OCI-LY1 (cell line): Measurements from ENCODE around the gene FRMD4A.

Source experiments
- H2AFZ ChIP-seq: fragments of 200-600 bp; sonication (generic), shearing (Covaris generic); 2 replicates; pipeline ENCODE4 v1.6.0; 2014; ENCODE audit warnings: antibody characterized with exemption, mild to moderate bottlenecking, low read length
- H3F3A ChIP-seq: fragments of 200-600 bp; sonication (generic), shearing (Covaris generic); 2 replicates; pipeline ENCODE4 v1.6.0; 2014; ENCODE audit warnings: mild to moderate bottlenecking, antibody characterized with exemption, low read length, moderate library complexity; ENCODE audit not compliant: insufficient read depth
- H3K27ac ChIP-seq: fragments of 200-600 bp; sonication (generic); 2 replicates; pipeline ENCODE4 v1.5.1; 2014; ENCODE audit warnings: low read length, mixed run types, mild to moderate bottlenecking, low read depth; ENCODE audit not compliant: poor library complexity, severe bottlenecking
- H3K27me3 ChIP-seq: fragments of 200-600 bp; sonication (generic); 2 replicates; pipeline ENCODE4 v1.6.0; 2014; ENCODE audit warnings: antibody characterized with exemption, mild to moderate bottlenecking, low read length, moderate library complexity; ENCODE audit not compliant: insufficient read depth
- H3K36me3 ChIP-seq: fragments of 200-600 bp; sonication (generic); 2 replicates; pipeline ENCODE4 v1.6.1; 2014; ENCODE audit warnings: mild to moderate bottlenecking, antibody characterized with exemption, low read length, moderate library complexity, mixed read lengths; ENCODE audit not compliant: insufficient read depth
- H3K4me1 ChIP-seq: fragments of 200-600 bp; sonication (generic); 2 replicates; pipeline ENCODE4 v1.5.1; 2014; ENCODE audit warnings: mild to moderate bottlenecking, low read length, moderate library complexity; ENCODE audit not compliant: insufficient read depth, severe bottlenecking
- H3K4me2 ChIP-seq: fragments of 200-600 bp; sonication (generic), shearing (Covaris generic); 2 replicates; pipeline ENCODE4 v1.6.1; 2014; ENCODE audit warnings: low read length
- H3K4me3 ChIP-seq: fragments of 200-600 bp; sonication (generic); 2 replicates; pipeline ENCODE4 v1.5.1; 2014; ENCODE audit warnings: low read length, low read depth, mild to moderate bottlenecking, mixed read lengths; ENCODE audit not compliant: poor library complexity, severe bottlenecking
- H3K79me2 ChIP-seq: fragments of 200-600 bp; shearing (Covaris generic); 2 replicates; pipeline ENCODE4 v1.6.1; 2016; ENCODE audit warnings: mixed run types, low read length, mixed read lengths; ENCODE audit not compliant: insufficient read depth
- H3K9ac ChIP-seq: fragments of 200-600 bp; sonication (generic), shearing (Covaris generic); 2 replicates; pipeline ENCODE4 v1.6.1; 2014; ENCODE audit warnings: mild to moderate bottlenecking, low read length, mixed read lengths
- H3K9me2 ChIP-seq: fragments of 200-600 bp; sonication (generic), shearing (Covaris generic); 2 replicates; pipeline ENCODE4 v1.6.1; 2014; ENCODE audit warnings: low read depth, mild to moderate bottlenecking, low read length, mixed read lengths
- H3K9me3 ChIP-seq: fragments of 200-600 bp; shearing (Covaris generic); 2 replicates; pipeline ENCODE4 v1.6.1; 2014; ENCODE audit warnings: low read length, mixed read lengths
- H4K20me1 ChIP-seq: fragments of 200-600 bp; sonication (generic), shearing (Covaris generic); 2 replicates; pipeline ENCODE4 v1.6.0; 2016; ENCODE audit warnings: mild to moderate bottlenecking, low read length; ENCODE audit not compliant: insufficient read depth
- EZH2 ChIP-seq: fragments of 200-600 bp; sonication (generic), shearing (Covaris generic); IDR thresholded peaks from 2 replicates; pipeline ENCODE4 v1.8.0; 2017; ENCODE audit warnings: borderline replicate concordance, mixed run types, mild to moderate bottlenecking, antibody characterized with exemption, low read length, moderate library complexity, mixed read lengths
- TF ChIP-seq, protein P1 (sequence below): fragments of 200-600 bp; sonication (generic), shearing (Covaris generic); IDR thresholded peaks from 2 replicates; pipeline ENCODE4 v1.5.1; 2017; ENCODE audit warnings: mild to moderate bottlenecking, antibody characterized with exemption, low read length, moderate library complexity, mixed read lengths

Gene FRMD4A

DNA sequence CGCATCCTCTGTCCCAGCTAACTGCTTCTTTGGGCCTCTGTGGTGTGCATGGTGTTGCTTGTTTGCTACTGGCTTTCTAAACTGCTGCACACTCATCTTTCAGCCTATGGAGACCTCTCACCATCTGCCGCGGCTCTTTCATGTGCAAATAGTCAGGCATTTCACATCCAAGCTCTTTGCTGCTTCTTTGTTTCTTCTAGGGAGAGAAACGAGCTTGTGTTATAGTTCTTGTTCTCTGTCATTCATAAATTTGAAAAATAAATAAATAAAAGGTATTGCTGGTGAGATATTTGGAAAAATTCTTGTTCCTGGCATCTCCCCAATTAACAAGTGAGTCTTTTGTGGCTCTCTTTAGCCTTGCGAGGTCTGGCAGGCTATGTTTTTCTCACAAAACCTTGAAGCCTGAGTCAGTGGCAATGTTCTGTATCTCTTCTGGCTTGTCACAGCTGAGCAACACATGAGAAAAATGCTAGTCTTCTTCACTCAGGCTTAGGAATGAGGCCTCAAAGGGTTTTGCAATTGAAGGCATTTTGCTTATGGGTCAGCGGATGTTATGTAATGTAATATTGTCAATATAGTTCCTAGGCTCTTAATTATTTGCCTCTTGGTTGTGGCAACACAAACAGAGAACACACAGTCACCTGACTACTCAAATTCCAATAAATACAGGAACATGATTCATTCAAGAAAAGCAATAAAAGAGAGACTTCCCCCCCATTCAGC is 274.0 kb downstream of the FRMD4A start:
- H3K9me2 ChIP-seq, result no peaks in the 10 kb centered on the region
- no peaks in the 10 kb centered on the region for H4K20me1 ChIP-seq
- H3K4me2 ChIP-seq, result no peak overlapping the region
- no peak overlapping the region for H3K27ac ChIP-seq
- H3K9ac ChIP-seq, result no peak overlapping the region
- H3K4me3 ChIP-seq, result no peak overlapping the region
- TF ChIP-seq, protein P1, sequence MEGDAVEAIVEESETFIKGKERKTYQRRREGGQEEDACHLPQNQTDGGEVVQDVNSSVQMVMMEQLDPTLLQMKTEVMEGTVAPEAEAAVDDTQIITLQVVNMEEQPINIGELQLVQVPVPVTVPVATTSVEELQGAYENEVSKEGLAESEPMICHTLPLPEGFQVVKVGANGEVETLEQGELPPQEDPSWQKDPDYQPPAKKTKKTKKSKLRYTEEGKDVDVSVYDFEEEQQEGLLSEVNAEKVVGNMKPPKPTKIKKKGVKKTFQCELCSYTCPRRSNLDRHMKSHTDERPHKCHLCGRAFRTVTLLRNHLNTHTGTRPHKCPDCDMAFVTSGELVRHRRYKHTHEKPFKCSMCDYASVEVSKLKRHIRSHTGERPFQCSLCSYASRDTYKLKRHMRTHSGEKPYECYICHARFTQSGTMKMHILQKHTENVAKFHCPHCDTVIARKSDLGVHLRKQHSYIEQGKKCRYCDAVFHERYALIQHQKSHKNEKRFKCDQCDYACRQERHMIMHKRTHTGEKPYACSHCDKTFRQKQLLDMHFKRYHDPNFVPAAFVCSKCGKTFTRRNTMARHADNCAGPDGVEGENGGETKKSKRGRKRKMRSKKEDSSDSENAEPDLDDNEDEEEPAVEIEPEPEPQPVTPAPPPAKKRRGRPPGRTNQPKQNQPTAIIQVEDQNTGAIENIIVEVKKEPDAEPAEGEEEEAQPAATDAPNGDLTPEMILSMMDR, result no peak
- TF ChIP-seq EZH2, result no peak
- no peaks in the 10 kb centered on the region for H3K36me3 ChIP-seq
- no peaks in the 10 kb centered on the region for H3F3A ChIP-seq
- H2AFZ ChIP-seq, result no peak overlapping the region
- H3K9me3 ChIP-seq, result no peaks in the 10 kb centered on the region
- no peaks in the 10 kb centered on the region for H3K27me3 ChIP-seq
- H3K79me2 ChIP-seq, result no peaks in the 10 kb centered on the region
- no peaks in the 10 kb centered on the region for H3K4me1 ChIP-seq

- Histone ChIP-seq H3K4me1 (no peaks in the 10 kb centered on the region), H3F3A (no peaks in the 10 kb centered on the region), H3K9me3 (no peaks in the 10 kb centered on the region), H3K4me3 (no peak overlapping the region), H3K9me2 (no peaks in the 10 kb centered on the region), H3K4me2 (no peak overlapping the region), H4K20me1 (no peaks in the 10 kb centered on the region), H2AFZ (no peak overlapping the region), H3K27me3 (no peaks in the 10 kb centered on the region), H3K36me3 (no peaks in the 10 kb centered on the region), H3K27ac (no peak overlapping the region), H3K9ac (no peak overlapping the region), H3K79me2 (no peaks in the 10 kb centered on the region)
- TF ChIP-seq, protein P1, result no peak
- no peak for TF ChIP-seq EZH2
These were observed 277.8 kb downstream of the FRMD4A start for GRCh38 chr10:14052931-14053330.

DNA sequence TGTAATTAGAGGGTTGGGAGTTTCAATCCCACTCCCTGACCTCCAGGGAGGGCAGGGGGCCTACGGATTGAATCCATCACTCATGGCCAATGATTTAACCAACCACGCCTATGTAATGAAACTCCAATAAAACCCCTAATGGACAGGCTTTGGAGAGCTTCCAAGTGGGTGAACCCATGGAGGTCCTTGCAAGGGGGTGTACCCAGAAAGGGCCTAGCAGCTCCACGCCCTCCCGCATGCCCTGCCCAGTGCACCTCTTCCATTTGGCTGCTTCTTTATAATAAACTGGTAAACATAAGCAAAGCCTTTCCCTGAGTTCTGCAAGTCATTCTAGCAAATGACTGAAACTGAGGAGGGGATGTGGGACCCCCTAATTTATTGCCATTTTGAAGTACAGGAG is 280.1 kb downstream of the FRMD4A start:
- H4K20me1 ChIP-seq, result no peaks in the 10 kb centered on the region
- no peak overlapping the region for H3K4me3 ChIP-seq
- H3K4me1 ChIP-seq, result no peaks in the 10 kb centered on the region
- H3K36me3 ChIP-seq, result no peaks in the 10 kb centered on the region
- H3K4me2 ChIP-seq, result no peak overlapping the region
- no peaks in the 10 kb centered on the region for H3K9me2 ChIP-seq
- no peaks in the 10 kb centered on the region for H3K27me3 ChIP-seq
- no peaks in the 10 kb centered on the region for H3F3A ChIP-seq
- no peaks in the 10 kb centered on the region for H3K9me3 ChIP-seq
- no peaks in the 10 kb centered on the region for H3K79me2 ChIP-seq
- TF ChIP-seq, protein P1, result no peak
- TF ChIP-seq EZH2, result no peak
- no peak overlapping the region for H2AFZ ChIP-seq
- H3K27ac ChIP-seq, result no peak overlapping the region
- no peak overlapping the region for H3K9ac ChIP-seq
